ENCODE measurements around the gene RICTOR.
A peak's percentile ranks its signal among the peaks of the same experiment; 100 is the strongest.

RICTOR gene

GRCh38 chr5:39074017-39074814 is at the start of gene RICTOR:
TSS of gene RICTOR (minus strand) at chr5:39074399. CDS start at chr5:39074377, 22 bp downstream.
- Histone ChIP-seq H3K27me3 (ENCODE audit: insufficient read depth, low read length) (no peaks in the 10 kb centered on the region), H3K9me3 (ENCODE audit: low read length) (no peaks in the 10 kb centered on the region), H3K36me3 (ENCODE audit: insufficient read depth, low read length) (peaks cover 12% of the 10 kb centered on the region), H3K4me3 (ENCODE audit: low read depth, low read length, poor library complexity, severe bottlenecking) (peak within 1 kb of the TSS; percentile 96), H2AFZ (ENCODE audit: low read length) (no peak within 1 kb of the TSS), H3K4me2 (ENCODE audit: low read length) (peak within 1 kb of the TSS; percentile 80), H4K20me1 (ENCODE audit: insufficient read depth, low read length) (no peaks in the 10 kb centered on the region), H3K4me1 (ENCODE audit: insufficient read depth, low read length, severe bottlenecking) (peaks cover 42% of the 10 kb centered on the region), H3K79me2 (ENCODE audit: insufficient read depth, low read length) (peaks cover 41% of the 10 kb centered on the region), H3K27ac (ENCODE audit: low read depth, low read length, poor library complexity, severe bottlenecking) (peak within 1 kb of the TSS; percentile 77), H3F3A (ENCODE audit: insufficient read depth, low read length) (no peaks in the 10 kb centered on the region), H3K9me2 (ENCODE audit: low read depth, low read length) (no peaks in the 10 kb centered on the region), H3K9ac (ENCODE audit: low read length) (peak within 1 kb of the TSS; percentile 96)
- TF ChIP-seq EZH2 (IDR thresholded peaks at IDR 0.05; ENCODE audit: borderline replicate concordance, low read length) (no peak), CTCF (IDR thresholded peaks at IDR 0.05; ENCODE audit: low read length) (no peak)

DNA sequence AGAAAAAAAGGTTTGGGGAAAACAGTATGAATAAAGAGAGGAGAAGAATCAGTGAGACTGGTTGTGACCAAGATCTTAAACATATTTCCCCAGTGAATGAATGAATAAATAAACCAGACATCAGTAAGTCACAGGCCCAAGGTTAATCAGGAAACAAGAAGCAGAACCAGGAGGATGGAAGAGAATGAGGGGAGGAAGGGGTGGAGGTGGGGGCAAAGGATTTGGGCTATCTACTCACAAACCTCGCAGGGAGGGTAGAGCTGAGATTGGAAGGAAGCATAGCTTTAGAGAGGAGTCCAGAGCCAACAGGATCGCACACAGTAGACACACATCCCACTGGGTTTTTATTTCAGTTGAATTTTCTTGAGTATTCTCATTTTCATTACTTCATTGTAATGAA is 47.7 kb upstream of the RICTOR start:
- H3K27ac ChIP-seq (ENCODE audit: low read depth, low read length, poor library complexity, severe bottlenecking): no peak overlapping the region
- no peaks in the 10 kb centered on the region for H3K79me2 ChIP-seq (ENCODE audit: insufficient read depth, low read length)
- no peak for TF ChIP-seq CTCF (IDR thresholded peaks at IDR 0.05; ENCODE audit: low read length)
- TF ChIP-seq EZH2 (IDR thresholded peaks at IDR 0.05; ENCODE audit: borderline replicate concordance, low read length): no peak
- H3F3A ChIP-seq (ENCODE audit: insufficient read depth, low read length): no peaks in the 10 kb centered on the region
- no peak overlapping the region for H3K4me2 ChIP-seq (ENCODE audit: low read length)
- H3K9ac ChIP-seq (ENCODE audit: low read length): no peak overlapping the region
- no peaks in the 10 kb centered on the region for H3K4me1 ChIP-seq (ENCODE audit: insufficient read depth, low read length, severe bottlenecking)
- no peaks in the 10 kb centered on the region for H4K20me1 ChIP-seq (ENCODE audit: insufficient read depth, low read length)
- H3K4me3 ChIP-seq (ENCODE audit: low read depth, low read length, poor library complexity, severe bottlenecking): no peak overlapping the region
- no peaks in the 10 kb centered on the region for H3K36me3 ChIP-seq (ENCODE audit: insufficient read depth, low read length)
- no peak overlapping the region for H2AFZ ChIP-seq (ENCODE audit: low read length)
- H3K9me3 ChIP-seq (ENCODE audit: low read length): no peaks in the 10 kb centered on the region
- H3K27me3 ChIP-seq (ENCODE audit: insufficient read depth, low read length): no peaks in the 10 kb centered on the region
- H3K9me2 ChIP-seq (ENCODE audit: low read depth, low read length): no peaks in the 10 kb centered on the region

DNA sequence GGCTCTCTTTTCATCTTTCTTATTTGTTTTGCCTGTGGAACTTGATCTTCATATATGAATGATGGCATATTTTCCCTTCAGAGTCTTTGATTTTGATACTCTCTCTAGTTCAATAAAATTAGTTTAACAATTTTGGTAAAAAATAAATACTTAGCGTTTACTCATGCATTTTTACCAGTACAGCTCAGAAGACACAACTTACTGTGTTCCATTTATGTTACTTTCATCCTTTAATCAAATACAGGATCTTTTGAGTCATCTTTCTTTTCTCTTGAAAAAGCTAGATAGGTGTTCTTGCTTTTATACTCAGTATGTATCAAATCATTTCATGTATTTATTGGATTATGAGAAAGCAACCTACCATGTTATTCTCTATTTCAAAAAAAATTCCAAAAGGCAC is 47.1 kb upstream of the RICTOR start:
- Histone ChIP-seq H3K4me1 (ENCODE audit: insufficient read depth, low read length, severe bottlenecking) (no peaks in the 10 kb centered on the region), H3K27ac (ENCODE audit: low read depth, low read length, poor library complexity, severe bottlenecking) (no peak overlapping the region)

More for the DNA sequence above, 47.1 kb upstream of the RICTOR start:
- no peaks in the 10 kb centered on the region for H4K20me1 ChIP-seq (ENCODE audit: insufficient read depth, low read length)
- H3K4me3 ChIP-seq (ENCODE audit: low read depth, low read length, poor library complexity, severe bottlenecking): no peak overlapping the region
- H3K36me3 ChIP-seq (ENCODE audit: insufficient read depth, low read length): no peaks in the 10 kb centered on the region
- H3K4me2 ChIP-seq (ENCODE audit: low read length): no peak overlapping the region
- no peak overlapping the region for H3K9ac ChIP-seq (ENCODE audit: low read length)
- no peaks in the 10 kb centered on the region for H3K79me2 ChIP-seq (ENCODE audit: insufficient read depth, low read length)
- no peaks in the 10 kb centered on the region for H3K9me2 ChIP-seq (ENCODE audit: low read depth, low read length)
- H3K27me3 ChIP-seq (ENCODE audit: insufficient read depth, low read length): no peaks in the 10 kb centered on the region
- H3K9me3 ChIP-seq (ENCODE audit: low read length): no peaks in the 10 kb centered on the region
- no peaks in the 10 kb centered on the region for H3F3A ChIP-seq (ENCODE audit: insufficient read depth, low read length)
- no peak overlapping the region for H2AFZ ChIP-seq (ENCODE audit: low read length)
- TF ChIP-seq CTCF (IDR thresholded peaks at IDR 0.05; ENCODE audit: low read length): no peak
- TF ChIP-seq EZH2 (IDR thresholded peaks at IDR 0.05; ENCODE audit: borderline replicate concordance, low read length): no peak
